NOMO-1 treated with DMSO at 0.1 percent for 48 hours (cell line): ENCODE measurements around the gene YY1.
A peak's percentile ranks its signal among the peaks of the same experiment; 100 is the strongest.
"Not testable (repeated sequence)": the region's sequence is repeated elsewhere in the genome, so short reads cannot be mapped to it uniquely, and the experiment has no call there.

ENCODE experiments used
- DNase-seq: peaks from one replicate; lab custom pipeline; 2025; ENCODE audit not compliant: unreplicated experiment; lab: John Stamatoyannopoulos, UW

YY1 gene

DNA sequence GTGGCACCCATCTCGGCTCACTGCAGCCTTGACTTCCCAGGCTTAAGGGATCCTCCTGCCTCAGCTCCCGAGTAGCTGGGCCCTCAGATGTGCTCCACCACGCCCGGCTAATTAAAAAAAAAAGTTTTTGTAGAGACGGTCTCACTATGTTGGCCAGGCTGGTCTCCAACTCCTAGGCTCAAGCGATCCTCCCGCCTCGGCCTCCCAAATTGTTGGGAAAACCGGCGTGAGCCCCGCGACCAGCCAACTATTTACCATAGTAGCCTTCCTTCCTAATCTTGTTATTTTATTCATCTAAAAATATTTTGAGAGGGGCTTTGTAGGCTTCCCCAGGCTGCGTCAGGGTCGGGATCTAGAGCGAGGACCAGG lies 25.4 kb upstream of the YY1 start:
- no peak for DNase-seq

GRCh38 chr14:100213956-100214769 lies 24.8 kb upstream of the YY1 start:
- DNase-seq: peak; percentile 88

DNA sequence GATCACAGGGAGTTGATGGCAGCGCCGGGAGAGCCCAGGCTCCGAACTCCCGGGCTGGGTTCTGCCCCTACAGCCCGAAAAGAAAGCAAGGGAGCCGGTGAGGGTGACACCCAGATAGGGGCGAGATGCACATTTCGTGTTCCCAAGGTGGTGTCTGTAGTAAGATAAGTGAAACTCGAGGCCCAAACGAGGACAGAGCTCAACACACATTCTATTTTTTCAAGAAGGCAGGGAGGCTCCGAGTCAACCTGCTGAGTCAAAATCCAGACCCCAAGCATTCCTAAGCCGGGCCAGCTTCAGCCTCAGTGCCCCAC lies 24.2 kb upstream of the YY1 start:
- peak; percentile 46 for DNase-seq

DNA sequence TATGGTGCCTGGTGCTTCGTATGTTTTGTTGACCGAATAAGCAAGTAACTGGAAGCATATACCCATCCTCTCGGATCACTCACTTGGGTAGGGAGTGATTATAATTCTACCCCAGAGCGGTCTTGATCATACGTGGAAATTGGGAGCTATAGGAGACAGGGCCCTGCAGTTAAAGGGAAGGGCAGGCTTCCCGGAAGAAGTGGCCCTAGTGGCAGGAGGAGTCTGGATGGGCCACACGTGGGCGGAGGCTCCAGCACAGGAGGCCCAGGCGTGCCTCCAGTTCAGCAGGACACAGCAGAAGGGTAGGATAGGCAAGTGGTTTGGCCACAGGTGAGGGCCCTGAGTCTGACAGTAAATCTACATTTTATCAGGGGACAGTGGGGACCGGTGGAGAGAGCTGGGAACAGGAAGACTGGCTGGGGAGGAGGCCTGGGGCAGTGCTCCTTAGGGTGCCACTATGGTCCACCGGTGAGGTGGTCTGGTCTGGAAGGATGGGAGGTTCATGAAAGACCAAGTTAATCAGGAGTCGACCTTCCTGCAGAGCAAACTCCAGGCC lies 23.5 kb upstream of the YY1 start:
- DNase-seq: no peak

DNA sequence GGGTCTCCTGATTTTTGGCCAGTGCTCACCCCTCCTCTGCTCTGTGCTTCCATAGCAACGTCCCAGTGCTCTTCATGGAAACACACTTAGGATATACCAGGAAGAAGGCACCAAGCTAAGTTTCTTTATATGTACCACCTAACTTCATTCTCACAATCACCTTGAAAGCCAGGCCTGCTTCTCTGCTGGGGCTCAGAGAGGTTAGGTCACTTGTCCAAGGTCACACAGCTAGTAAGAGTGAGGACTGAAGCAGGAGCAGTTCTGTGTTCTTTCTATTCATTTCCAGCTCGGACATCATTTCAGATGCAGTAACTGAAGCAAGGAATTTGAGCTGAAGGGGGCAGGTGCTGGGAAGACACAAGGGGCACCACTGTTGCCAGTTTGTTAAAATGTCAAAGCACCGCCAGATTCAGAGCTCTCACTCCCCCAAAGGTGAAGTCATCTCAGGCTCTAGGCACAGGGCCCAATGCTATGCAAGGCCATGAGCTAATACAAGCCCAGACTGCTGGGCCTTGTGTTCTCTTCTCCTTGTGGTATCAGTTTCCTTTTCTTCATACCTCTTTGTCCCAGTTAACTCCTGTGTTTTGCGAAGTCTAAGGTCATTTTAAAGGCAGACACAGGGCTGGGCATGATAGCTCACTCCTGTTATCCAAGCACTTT lies 19.7 kb upstream of the YY1 start:
- no peak for DNase-seq

GRCh38 chr14:100221533-100222223 lies 17.3 kb upstream of the YY1 start:
- peak; percentile 89 for DNase-seq

GRCh38 chr14:100222224-100223093 lies 16.5 kb upstream of the YY1 start:
- peak; percentile 45 for DNase-seq

DNA sequence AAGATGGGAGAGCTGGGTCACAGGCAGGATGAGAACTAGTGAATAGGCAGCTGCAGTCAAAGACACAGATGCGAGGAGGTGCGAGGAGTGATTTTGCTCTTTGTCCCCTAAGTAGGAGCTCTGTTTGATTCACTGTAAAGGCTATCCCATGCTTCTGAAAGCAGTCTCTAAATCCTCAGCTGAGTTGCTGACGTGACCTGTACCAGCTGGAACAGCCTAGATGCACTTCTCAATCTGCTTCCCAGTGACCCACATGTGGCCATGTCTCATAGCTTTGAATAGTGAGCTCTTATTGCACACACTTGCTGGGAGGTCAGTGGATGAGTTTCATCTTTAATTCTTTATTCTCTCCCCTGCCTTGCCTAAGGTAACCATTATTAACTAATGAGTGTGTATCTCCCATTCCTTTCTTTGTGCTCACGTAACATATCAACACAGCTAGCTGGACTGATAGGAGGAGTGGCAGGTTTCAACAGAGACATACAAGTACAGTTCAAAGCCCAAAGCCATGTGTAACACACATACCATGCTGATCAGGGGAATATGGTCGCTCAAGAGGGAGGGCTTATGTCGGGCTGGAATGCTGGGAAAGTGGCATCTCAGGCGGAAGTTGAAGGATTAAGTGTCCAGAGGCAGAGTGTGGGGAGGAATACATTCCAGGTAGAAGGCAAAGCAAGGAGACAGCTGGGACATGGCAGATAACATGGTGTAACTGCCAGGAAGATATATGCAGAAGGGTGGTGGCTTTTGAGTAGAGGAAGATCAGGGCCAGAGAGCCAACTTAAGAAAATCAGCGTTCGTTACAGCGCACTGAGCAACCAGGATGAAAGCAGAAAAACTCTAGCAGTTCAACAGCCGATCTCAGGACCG lies 15.4 kb upstream of the YY1 start:
- DNase-seq: no peak

GRCh38 chr14:100224229-100224866 lies 14.6 kb upstream of the YY1 start:
- peak; percentile 5 for DNase-seq

GRCh38 chr14:100225169-100225568 lies 13.8 kb upstream of the YY1 start:
- no peak for DNase-seq

DNA sequence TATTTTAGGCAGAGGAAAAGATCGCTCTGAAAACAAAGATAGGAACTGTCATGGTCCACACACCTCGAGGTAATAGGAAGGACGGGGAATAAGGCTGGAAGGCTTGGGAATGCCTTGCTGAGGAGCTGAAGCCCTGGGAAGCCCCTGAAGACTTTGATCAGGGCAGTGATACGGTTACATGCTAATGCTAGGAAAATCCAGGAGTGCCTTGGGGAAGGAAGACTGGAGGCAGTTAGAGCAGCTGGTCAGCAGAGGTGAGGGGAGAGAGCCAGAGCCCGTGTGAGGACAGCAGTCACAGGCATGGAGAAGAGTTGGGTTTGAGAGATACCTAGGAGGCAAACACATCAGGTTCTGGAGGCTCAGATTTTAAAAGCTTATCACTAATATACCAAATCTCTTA lies 8.6 kb upstream of the YY1 start:
- DNase-seq: no peak

GRCh38 chr14:100234511-100234910 lies 4.4 kb upstream of the YY1 start:
- DNase-seq: no peak

DNA sequence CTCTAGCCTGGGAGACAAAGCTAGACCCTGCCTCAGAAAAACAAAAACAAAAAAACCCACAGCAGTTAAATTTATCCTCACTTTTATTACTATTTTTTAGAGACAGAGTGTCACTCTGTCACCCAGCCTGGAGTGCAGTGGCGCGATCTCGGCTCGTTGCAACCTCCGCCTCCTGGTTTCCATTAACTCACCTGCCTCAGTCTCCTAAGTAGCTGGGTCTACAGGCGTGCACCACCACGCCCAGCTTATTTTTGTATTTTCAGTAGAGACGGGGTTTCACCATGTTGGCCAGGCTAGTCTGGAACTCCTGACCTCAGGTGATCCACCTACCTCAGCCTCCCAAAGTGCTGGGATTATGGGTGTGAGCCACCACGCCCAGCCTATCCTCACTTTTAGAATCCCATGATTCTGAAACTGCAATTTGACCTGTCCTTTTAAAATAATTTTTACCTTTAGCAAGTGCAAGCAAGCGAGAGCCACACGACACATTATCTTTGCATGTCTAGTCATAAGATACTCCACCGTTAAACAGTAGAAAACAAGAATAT lies 2.6 kb upstream of the YY1 start:
- not testable (repeated sequence) for DNase-seq

DNA sequence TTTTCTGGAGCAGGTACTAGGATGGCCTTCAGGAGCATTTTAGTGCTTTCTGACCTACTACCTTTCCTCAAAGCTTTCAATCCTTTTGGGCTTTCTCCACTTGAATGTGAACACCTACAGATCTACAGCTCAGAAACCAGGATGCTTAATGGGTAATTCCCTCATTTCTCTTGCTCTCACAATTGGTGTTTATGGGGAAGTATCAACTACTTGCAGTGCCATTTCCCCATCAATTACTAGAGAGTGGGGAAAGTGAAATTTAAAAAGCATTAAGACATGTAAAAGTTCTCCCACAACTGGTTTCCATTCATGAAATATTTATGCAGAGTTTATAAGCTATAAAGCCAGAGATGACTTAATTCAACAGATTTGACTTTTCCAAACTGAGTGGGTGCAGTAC lies 2.1 kb upstream of the YY1 start:
- peak; percentile 47 for DNase-seq

GRCh38 chr14:100237735-100238418 lies 1.1 kb upstream of the YY1 start:
- DNase-seq: peak; percentile 52

DNA sequence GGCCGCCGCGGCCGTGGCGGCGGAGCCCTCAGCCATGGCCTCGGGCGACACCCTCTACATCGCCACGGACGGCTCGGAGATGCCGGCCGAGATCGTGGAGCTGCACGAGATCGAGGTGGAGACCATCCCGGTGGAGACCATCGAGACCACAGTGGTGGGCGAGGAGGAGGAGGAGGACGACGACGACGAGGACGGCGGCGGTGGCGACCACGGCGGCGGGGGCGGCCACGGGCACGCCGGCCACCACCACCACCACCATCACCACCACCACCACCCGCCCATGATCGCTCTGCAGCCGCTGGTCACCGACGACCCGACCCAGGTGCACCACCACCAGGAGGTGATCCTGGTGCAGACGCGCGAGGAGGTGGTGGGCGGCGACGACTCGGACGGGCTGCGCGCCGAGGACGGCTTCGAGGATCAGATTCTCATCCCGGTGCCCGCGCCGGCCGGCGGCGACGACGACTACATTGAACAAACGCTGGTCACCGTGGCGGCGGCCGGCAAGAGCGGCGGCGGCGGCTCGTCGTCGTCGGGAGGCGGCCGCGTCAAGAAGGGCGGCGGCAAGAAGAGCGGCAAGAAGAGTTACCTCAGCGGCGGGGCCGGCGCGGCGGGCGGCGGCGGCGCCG lies 381 bp downstream of the YY1 start:
- DNase-seq: no peak

DNA sequence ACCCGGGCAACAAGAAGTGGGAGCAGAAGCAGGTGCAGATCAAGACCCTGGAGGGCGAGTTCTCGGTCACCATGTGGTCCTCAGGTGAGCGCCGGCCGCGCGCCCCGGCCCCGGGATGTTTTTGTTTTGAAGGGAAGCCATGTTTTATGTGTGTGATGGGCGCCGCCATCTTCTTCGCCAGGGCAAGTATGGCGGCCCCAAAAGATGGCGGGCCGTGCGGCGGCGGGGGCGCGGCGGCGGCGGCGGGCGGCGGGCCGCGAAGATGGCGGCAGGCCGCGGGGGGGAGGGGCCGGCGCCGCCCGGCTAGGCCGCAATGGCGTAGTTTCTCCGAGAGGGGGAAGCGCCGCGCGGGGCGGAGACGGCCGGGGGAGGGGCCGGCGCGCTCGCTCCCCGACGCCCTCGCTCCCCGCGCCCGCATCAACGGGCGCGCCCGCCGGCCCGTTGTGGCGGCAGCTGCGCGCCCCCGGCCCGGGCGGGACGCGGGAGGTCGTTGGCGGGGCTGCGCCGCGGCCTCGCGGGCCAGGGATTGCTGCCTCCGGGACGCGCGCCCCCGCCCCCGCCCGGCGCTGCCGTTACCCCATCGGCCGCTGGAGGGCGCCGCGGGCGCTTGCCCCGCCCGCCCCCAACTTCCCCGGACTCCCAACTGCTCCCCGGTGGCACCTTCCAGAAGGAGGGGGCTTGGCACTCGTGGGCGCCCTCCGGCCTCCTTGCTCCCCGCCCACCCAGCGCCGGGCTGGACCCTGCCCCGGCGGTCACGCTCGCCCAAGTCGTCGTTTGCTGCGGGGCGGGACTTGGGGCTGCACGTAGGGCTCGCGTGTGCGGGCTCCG lies 1.1 kb downstream of the YY1 start:
- peak; percentile 67 for DNase-seq
